Calu3 (cell line): ENCODE results near the gene RTL10. TPM values are rescaled to one million over a fixed set of nuclear protein-coding genes. Genes with fewer than 3 reads are reported as not detected.

Experiments used
- BruUV-seq: library from RNA; stranded (reverse); fragments of 400-500 nt; replicated peaks from 2 replicates; lab custom pipeline; 2021; lab: Mats Ljungman, UMichigan
- CTCF ChIA-PET: fragments of 300-600 bp; sonication (Branson Sonifier 250); formaldehyde crosslinking; loops from one replicate; lab custom pipeline; 2022; ENCODE audit warnings: antibody characterized with exemption; lab: Charles Lee
- DNase-seq: peaks from one replicate; pipeline ENCODE4 v3.0.0; 2022
- H3K27ac Mint-ChIP-seq: one replicate; pipeline ENCODE4 v1.8.0; 2022; ENCODE audit warnings: mixed read lengths; ENCODE audit not compliant: unreplicated experiment
- H3K27me3 Mint-ChIP-seq: one replicate; pipeline ENCODE4 v1.8.0; 2022; ENCODE audit warnings: mixed read lengths; ENCODE audit not compliant: unreplicated experiment
- H3K36me3 Mint-ChIP-seq: one replicate; pipeline ENCODE4 v1.8.0; 2022; ENCODE audit warnings: mild to moderate bottlenecking, moderate library complexity, mixed read lengths; ENCODE audit not compliant: insufficient read depth, unreplicated experiment
- H3K4me1 Mint-ChIP-seq: one replicate; pipeline ENCODE4 v1.8.0; 2022; ENCODE audit warnings: mild to moderate bottlenecking, low read depth, mixed read lengths; ENCODE audit not compliant: unreplicated experiment
- H3K4me3 Mint-ChIP-seq: one replicate; pipeline ENCODE4 v1.8.0; 2022; ENCODE audit warnings: mild to moderate bottlenecking, low read depth, moderate library complexity, mixed read lengths; ENCODE audit not compliant: unreplicated experiment
- H3K9me3 Mint-ChIP-seq: one replicate; pipeline ENCODE4 v1.8.0; 2022; ENCODE audit warnings: low read depth, mixed read lengths; ENCODE audit not compliant: unreplicated experiment
- CTCF ChIP-seq: fragments of 200-600 bp; IDR thresholded peaks from one replicate; pipeline ENCODE4 v1.8.0; 2022; ENCODE audit warnings: antibody characterized with exemption; ENCODE audit not compliant: unreplicated experiment
- intact Hi-C: fragments of 100-400 bp; cut with micrococcal nuclease; formaldehyde crosslinking; loops from one replicate; pipeline ENCODE4 v1.10.0; 2022; ENCODE audit not compliant: unreplicated experiment
- total RNA-seq: library from RNA; stranded (reverse); gene quantifications from 2 replicates; pipeline ENCODE4 v1.2.3, GENCODE V29; 2022

Gene RTL10
- total RNA-seq, 1 experiment from 2014 or later = 26.2 TPM

DNA sequence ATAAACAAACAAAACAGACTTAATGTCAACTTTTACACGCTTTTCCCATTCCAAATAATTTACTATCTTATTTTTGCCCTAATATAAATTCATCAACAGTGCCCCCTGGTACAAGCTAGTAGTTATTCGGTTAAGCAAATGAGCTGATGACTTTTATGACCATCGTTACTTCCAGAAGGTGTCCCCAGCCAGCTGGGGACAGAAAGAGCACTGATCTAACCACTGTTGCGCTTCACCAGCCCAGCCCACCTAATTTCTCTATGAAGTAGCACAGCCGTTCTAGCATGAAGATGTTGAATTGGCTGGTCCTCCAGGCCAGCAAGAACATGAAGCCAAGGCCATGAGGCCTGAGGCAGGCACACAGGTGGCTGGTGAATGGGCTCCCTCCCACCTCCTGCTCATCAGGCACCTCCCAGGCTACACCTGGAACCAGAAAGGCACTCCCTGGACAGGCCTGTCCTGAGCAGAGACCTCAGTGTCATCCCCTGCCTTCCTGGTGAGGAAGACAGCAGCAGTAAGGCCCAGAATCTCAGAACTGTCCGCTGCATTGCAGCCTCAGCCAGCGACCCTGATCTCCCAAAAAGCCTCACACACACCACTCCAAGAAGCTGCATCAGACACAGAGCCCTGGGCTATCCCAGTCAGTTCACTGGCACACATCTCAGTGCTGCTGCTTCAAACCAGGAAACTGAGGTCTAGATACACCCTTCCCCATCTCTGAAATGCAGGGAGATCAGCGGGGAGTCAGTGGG is 12.9 kb downstream of the RTL10 start:
- BruUV-seq = no TSS peak
- intact Hi-C loops = no loop called here
- H3K27ac Mint-ChIP-seq = no peak overlapping the region
- peaks cover 30% of the 10 kb centered on the region for H3K4me1 Mint-ChIP-seq
- no peaks in the 10 kb centered on the region for H3K27me3 Mint-ChIP-seq
- peaks cover 13% of the 10 kb centered on the region for H3K36me3 Mint-ChIP-seq
- DNase-seq = no peak
- no peak for TF ChIP-seq CTCF
- no peak overlapping the region for H3K4me3 Mint-ChIP-seq
- CTCF ChIA-PET = no interaction called here
- H3K9me3 Mint-ChIP-seq = no peaks in the 10 kb centered on the region

- H3K36me3 Mint-ChIP-seq = peaks cover 13% of the 10 kb centered on the region
- no peak overlapping the region for H3K4me3 Mint-ChIP-seq
- CTCF ChIA-PET = no interaction called here
- H3K4me1 Mint-ChIP-seq = peaks cover 30% of the 10 kb centered on the region
- no peak for DNase-seq
- TF ChIP-seq CTCF = no peak
- BruUV-seq = no TSS peak
- H3K9me3 Mint-ChIP-seq = no peaks in the 10 kb centered on the region
- H3K27me3 Mint-ChIP-seq = no peaks in the 10 kb centered on the region
- intact Hi-C loops = no loop called here
- H3K27ac Mint-ChIP-seq = no peak overlapping the region
These were observed 13.6 kb downstream of the RTL10 start for GRCh38 chr22:19840955-19841640.

- H3K27me3 Mint-ChIP-seq = no peaks in the 10 kb centered on the region
- intact Hi-C loops = no loop called here
- H3K27ac Mint-ChIP-seq = no peak overlapping the region
These were observed 14.6 kb downstream of the RTL10 start for GRCh38 chr22:19840059-19840458.

GRCh38 chr22:19837915-19838314 is 16.8 kb downstream of the RTL10 start:
- CTCF ChIA-PET = no interaction called here
- no TSS peak for BruUV-seq
- no peaks in the 10 kb centered on the region for H3K36me3 Mint-ChIP-seq
- intact Hi-C loops = no loop called here
- no peak overlapping the region for H3K27ac Mint-ChIP-seq
- TF ChIP-seq CTCF = no peak
- no peaks in the 10 kb centered on the region for H3K9me3 Mint-ChIP-seq
- peaks cover 17% of the 10 kb centered on the region for H3K4me1 Mint-ChIP-seq
- DNase-seq = no peak
- no peaks in the 10 kb centered on the region for H3K27me3 Mint-ChIP-seq
- no peak overlapping the region for H3K4me3 Mint-ChIP-seq

More at GRCh38 chr22:19840059-19840458, 14.6 kb downstream of the RTL10 start:
- Mint-ChIP-seq H3K4me1 (peaks cover 30% of the 10 kb centered on the region), H3K4me3 (no peak overlapping the region), H3K9me3 (no peaks in the 10 kb centered on the region), H3K36me3 (peaks cover 10% of the 10 kb centered on the region)
- DNase-seq = no peak
- TF ChIP-seq CTCF = no peak
- BruUV-seq = no TSS peak
- CTCF ChIA-PET = no interaction called here
